Measurements from ENCODE around the gene B4GALNT4. TPM values are rescaled to one million over a fixed set of nuclear protein-coding genes. Genes with fewer than 3 reads are reported as not detected.
"Not testable (repeated sequence)": the region's sequence is repeated elsewhere in the genome, so short reads cannot be mapped to it uniquely, and the experiment has no call there.

B4GALNT4 gene
- total RNA-seq, result 1 to 10 TPM; 1.1 to 1.9 TPM

DNA sequence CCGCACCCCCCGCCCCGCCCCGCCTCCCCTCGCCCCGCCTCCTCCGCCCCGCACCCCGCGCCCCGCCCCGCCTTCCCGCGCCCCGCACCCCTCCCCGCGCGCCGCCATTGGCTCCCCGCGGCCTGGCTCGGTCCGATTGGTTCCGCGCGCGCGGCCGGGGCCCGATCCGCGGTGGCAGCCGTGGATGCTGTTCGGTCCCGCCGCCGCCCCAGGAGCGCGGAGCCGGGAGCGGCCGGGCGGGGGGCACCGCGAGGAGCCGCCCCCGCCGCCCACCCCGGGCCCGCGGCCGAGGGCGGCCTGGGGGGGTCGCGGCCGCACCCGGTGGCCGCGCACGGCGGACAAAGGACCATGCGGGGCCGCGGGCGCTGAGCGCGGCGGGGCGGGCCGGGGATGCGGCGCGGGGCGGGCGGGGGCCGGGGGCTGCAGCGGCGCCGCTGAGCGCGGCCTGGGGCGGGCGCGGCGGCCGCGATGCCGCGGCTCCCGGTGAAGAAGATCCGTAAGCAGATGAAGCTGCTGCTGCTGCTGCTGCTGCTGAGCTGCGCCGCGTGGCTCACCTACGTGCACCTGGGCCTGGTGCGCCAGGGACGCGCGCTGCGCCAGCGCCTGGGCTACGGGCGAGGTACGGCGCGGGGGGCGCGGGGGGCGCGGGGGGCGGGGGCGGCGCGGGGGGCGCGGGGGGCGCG, at the start of gene B4GALNT4:
Gene B4GALNT4, plus strand, starts transcription at position 164 of the 683 bp plus-strand sequence. Its CDS starts 305 bp downstream, at position 469.
- Mint-ChIP-seq H3K4me1 (peaks cover 5% of the 10 kb centered on the region), H3K27me3 (peaks cover 40% of the 10 kb centered on the region), H3K4me3 (peak within 1 kb of the TSS; percentile 73), H3K9me3 (peaks cover 4% of the 10 kb centered on the region), H3K27ac (no peak within 1 kb of the TSS), H3K36me3 (no peaks in the 10 kb centered on the region)
- DNase-seq, result no peak

- Mint-ChIP-seq H3K27ac (peak overlapping the region; percentile 98), H3K4me3 (peak overlapping the region; percentile 93), H3K4me1 (peaks cover 41% of the 10 kb centered on the region), H3K36me3 (peaks cover 37% of the 10 kb centered on the region)
- H3K9me3 Mint-ChIP-seq, DNase-seq, H3K27me3 Mint-ChIP-seq: not testable (repeated sequence)
Observed at GRCh38 chr11:319888-320273, 49.4 kb upstream of the B4GALNT4 start.

DNA sequence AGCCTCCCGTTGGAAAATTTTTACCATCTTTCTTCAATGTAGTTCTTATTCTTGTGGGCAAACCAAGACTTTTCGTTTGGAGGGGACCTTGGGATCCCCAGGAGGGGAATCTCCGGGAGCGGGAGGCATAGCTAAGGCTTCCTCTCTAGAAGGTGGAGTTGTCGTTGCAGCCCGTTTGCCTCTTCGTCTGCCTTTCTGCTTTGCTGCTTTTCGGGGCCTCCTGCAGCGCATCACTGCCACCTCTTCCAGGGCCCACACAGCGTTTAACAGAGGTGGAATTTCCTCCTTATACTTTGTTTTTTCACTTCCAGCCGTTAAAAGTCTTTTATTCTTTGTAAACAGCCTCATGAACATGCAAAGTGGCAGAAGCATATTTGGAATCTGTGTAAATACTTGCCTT, 45.1 kb upstream of the B4GALNT4 start:
- Mint-ChIP-seq H3K4me1 (peaks cover 57% of the 10 kb centered on the region), H3K9me3 (peaks cover 2% of the 10 kb centered on the region), H3K27ac (peak overlapping the region; percentile 55), H3K27me3 (no peaks in the 10 kb centered on the region), H3K36me3 (peaks cover 17% of the 10 kb centered on the region), H3K4me3 (no peak overlapping the region)
- DNase-seq, result no peak

DNA sequence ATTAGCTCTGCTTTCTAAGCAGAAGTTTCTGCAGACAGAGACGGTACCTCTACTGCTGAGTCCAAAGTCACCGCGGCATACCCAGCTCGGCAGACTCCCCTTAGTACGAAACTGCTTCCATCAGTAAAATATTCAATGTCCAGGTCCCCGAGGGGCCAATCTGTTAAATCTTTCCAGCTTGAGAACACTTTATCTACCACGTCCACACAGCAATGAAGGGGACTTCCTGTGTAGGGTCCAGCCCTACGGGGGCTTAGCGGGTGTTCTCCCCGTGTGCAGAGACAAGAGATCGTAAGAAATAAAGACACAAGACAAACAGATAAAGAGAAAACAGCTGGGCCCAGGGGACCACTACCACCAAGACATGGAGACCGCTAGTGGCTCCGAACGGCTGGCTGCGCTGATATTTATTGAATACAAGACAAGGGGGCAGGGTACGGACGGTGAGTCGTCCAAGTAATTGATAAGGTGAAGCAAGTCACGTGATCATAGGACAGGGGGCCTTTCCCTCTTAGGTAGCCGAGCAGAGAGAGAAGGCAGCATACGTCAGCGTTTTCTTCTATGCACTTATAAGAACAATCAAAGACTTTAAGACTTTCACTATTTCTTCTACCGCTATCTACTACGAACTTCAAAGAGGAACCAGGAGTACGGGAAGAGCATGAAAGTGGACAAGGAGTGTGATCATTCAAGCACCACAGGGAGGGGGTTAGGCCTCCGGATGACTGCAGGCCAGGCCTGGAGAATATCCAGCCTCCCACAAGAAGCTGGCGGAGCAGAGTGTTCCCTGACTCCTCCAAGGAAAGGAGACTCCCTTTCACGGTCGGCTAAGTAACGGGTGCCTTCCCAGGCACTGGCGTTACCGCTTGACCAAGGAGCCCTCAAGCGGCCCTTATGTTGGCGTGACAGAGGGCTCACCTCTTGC, 44.4 kb upstream of the B4GALNT4 start:
- H3K9me3 Mint-ChIP-seq, H3K27me3 Mint-ChIP-seq, DNase-seq: not testable (repeated sequence)
- Mint-ChIP-seq H3K4me1 (peaks cover 62% of the 10 kb centered on the region), H3K27ac (peak overlapping the region; percentile 73), H3K4me3 (peak overlapping the region; percentile 33), H3K36me3 (peaks cover 15% of the 10 kb centered on the region)

GRCh38 chr11:325796-326591, 43.3 kb upstream of the B4GALNT4 start:
- H3K9me3 Mint-ChIP-seq, result peaks cover 8% of the 10 kb centered on the region
- H3K4me1 Mint-ChIP-seq, result peaks cover 68% of the 10 kb centered on the region
- H3K27ac Mint-ChIP-seq, result peak overlapping the region; percentile 99
- no peak for DNase-seq
- peaks cover 2% of the 10 kb centered on the region for H3K27me3 Mint-ChIP-seq
- peak overlapping the region; percentile 80 for H3K4me3 Mint-ChIP-seq
- H3K36me3 Mint-ChIP-seq, result peaks cover 9% of the 10 kb centered on the region

DNA sequence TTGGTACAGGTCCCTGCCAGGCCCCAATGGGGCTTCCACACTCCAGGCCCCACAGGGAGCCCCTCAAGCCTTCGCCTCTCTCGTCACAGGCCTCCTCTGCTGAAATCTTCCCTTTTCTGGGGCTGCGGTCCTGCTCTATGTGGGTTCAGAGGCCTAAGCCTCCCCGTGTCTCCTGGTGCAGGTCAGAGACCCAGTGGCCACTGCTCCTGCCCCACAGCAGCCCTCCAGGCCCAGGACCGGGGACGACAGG, 42.8 kb upstream of the B4GALNT4 start:
- Mint-ChIP-seq H3K9me3 (peaks cover 8% of the 10 kb centered on the region), H3K36me3 (peaks cover 9% of the 10 kb centered on the region), H3K27me3 (peaks cover 4% of the 10 kb centered on the region), H3K27ac (peak overlapping the region; percentile 99), H3K4me3 (peak overlapping the region; percentile 80), H3K4me1 (peaks cover 74% of the 10 kb centered on the region)
- DNase-seq, result no peak

- peak; percentile 80 for DNase-seq
- Mint-ChIP-seq H3K27ac (peak overlapping the region; percentile 99), H3K4me1 (peaks cover 79% of the 10 kb centered on the region), H3K4me3 (peak overlapping the region; percentile 80), H3K36me3 (peaks cover 11% of the 10 kb centered on the region), H3K9me3 (peaks cover 8% of the 10 kb centered on the region), H3K27me3 (peaks cover 4% of the 10 kb centered on the region)
Observed at GRCh38 chr11:326842-327580, 42.3 kb upstream of the B4GALNT4 start.

DNA sequence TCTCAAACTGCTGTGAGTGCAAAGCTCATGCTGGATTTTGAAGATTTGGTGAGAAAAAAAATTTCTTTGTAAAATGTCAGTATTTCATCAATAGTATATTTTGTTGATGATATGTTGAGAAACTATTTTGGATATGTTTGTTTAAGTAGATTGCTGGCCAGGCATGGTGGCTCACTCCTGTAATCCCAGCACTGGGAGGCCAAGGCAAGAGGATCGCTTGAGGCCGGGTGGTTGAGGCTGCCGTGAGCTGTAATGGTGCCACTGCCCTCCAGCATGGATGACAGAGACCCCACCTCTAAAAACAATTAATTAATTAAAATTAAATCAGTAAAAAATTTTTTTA, 41.7 kb upstream of the B4GALNT4 start:
- Mint-ChIP-seq H3K27ac (peak overlapping the region; percentile 99), H3K27me3 (peaks cover 4% of the 10 kb centered on the region), H3K4me3 (peak overlapping the region; percentile 80), H3K4me1 (peaks cover 80% of the 10 kb centered on the region), H3K36me3 (peaks cover 11% of the 10 kb centered on the region), H3K9me3 (peaks cover 8% of the 10 kb centered on the region)
- no peak for DNase-seq

GRCh38 chr11:328012-328411, 41.3 kb upstream of the B4GALNT4 start:
- H3K27me3 Mint-ChIP-seq, result peaks cover 4% of the 10 kb centered on the region
- H3K4me1 Mint-ChIP-seq, result peaks cover 81% of the 10 kb centered on the region
- H3K4me3 Mint-ChIP-seq, result no peak overlapping the region
- peaks cover 8% of the 10 kb centered on the region for H3K9me3 Mint-ChIP-seq
- H3K27ac Mint-ChIP-seq, result peak overlapping the region; percentile 3
- H3K36me3 Mint-ChIP-seq, result peaks cover 11% of the 10 kb centered on the region
- DNase-seq, result no peak

- H3K9me3 Mint-ChIP-seq, H3K4me3 Mint-ChIP-seq, H3K27me3 Mint-ChIP-seq, DNase-seq: not testable (repeated sequence)
- Mint-ChIP-seq H3K27ac (peak overlapping the region; percentile 57), H3K4me1 (peaks cover 76% of the 10 kb centered on the region), H3K36me3 (peaks cover 11% of the 10 kb centered on the region)
Observed at GRCh38 chr11:328516-329100, 40.7 kb upstream of the B4GALNT4 start.

DNA sequence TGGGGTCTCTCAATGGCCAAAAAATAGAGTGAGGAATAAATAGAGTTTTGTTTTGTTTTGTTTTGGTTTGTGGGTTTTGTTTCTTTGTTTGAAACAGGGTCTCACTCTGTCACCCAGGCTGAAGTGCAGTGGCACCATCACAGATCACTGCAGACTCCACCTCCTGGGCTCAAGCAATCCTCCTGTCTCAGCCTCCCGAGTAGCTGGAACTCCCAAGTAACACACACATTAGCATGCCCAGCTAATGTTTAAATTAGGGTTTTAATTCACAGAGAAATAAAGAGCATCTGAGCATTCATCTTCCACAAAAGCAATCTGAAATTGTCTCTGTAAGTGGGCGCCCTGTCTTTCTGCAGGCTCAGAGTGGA, 39.4 kb upstream of the B4GALNT4 start:
- no peak for DNase-seq
- Mint-ChIP-seq H3K4me3 (peak overlapping the region; percentile 32), H3K27me3 (peaks cover 4% of the 10 kb centered on the region), H3K4me1 (peaks cover 65% of the 10 kb centered on the region), H3K9me3 (peaks cover 8% of the 10 kb centered on the region), H3K36me3 (peaks cover 11% of the 10 kb centered on the region), H3K27ac (peak overlapping the region; percentile 55)

DNA sequence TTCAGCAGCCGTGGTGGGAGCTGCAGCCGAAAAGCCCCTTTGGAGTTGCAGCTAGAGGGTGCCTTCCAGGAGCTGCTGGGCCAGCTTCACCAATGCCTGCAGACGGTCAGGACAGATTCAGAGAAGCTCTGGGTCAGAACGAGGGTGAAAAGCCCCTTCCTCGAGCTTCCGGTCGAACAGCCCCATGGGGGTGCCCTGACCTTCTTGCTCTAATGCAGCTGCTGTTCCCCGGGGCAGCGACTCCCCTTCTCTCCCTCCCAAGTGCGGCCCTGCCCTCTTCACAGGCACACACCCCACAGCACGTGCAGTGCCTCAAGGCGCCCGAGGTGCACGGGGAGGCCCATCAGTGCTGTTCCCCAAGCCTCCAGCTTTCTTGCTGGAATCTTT, 39.0 kb upstream of the B4GALNT4 start:
- Mint-ChIP-seq H3K27ac (no peak overlapping the region), H3K36me3 (peaks cover 11% of the 10 kb centered on the region), H3K4me1 (peaks cover 63% of the 10 kb centered on the region), H3K9me3 (peaks cover 8% of the 10 kb centered on the region), H3K4me3 (no peak overlapping the region), H3K27me3 (peaks cover 4% of the 10 kb centered on the region)
- DNase-seq, result no peak

- peaks cover 8% of the 10 kb centered on the region for H3K9me3 Mint-ChIP-seq
- peaks cover 11% of the 10 kb centered on the region for H3K36me3 Mint-ChIP-seq
- peak overlapping the region; percentile 69 for H3K27ac Mint-ChIP-seq
- peaks cover 63% of the 10 kb centered on the region for H3K4me1 Mint-ChIP-seq
- H3K4me3 Mint-ChIP-seq, result peak overlapping the region; percentile 42
- peaks cover 4% of the 10 kb centered on the region for H3K27me3 Mint-ChIP-seq
- DNase-seq, result peak; percentile 60
Observed at GRCh38 chr11:330694-331357, 38.5 kb upstream of the B4GALNT4 start.

Measured in activated naive CD8-positive, alpha-beta T cell treated with anti-CD3 and anti-CD28 coated beads for 36 hours (primary cell).